GM12873 (cell line): Measurements from ENCODE around the gene FREM1.

ENCODE experiments used
- CTCF ChIP-seq: IDR thresholded peaks from 2 replicates; pipeline ENCODE4 v1.5.1; 2012; ENCODE audit warnings: low read depth, mild to moderate bottlenecking, moderate library complexity, low read length, control low read depth; ENCODE audit not compliant: insufficient read depth; ENCODE audit errors: missing control alignments

The FREM1 gene

DNA sequence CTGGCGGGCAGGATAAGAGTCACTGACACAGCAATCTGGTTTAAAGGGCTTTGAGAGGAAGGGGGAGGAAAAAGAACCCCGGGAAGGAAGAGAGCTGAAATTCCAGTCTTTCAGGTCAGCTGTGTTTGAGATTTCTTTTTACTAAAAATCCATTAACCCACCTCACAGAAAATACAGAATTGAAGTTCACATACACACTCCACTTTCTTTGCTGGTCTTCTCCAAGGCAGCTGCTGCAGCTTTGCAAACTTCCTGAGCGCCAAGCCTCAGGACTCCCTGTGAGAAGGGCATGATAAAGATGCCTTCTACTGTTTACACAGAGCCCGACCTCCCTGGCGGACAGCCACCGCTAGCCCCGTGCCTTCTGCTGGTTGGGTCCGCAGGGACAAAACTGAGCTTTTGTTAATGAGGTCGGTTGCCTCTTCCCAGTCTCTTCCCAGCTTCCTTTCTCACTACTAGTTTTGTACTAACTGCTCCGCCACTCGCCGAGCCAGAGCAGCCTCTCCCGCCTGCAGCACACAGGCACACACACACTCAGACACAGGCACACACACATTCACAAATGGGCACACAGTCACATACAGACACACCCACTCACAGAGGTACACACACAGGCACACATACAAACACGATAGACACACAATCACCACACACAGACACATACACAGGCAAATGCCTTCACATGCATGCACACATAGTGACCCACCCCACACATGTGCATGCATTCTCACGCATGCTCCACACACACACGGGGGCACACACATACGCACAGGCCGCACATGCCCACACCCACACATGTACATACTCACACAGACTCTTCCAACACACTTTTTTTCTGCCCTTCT is at the start of gene FREM1:
Gene FREM1 (minus strand): TSS at position 468 of the 845 bp plus-strand sequence. CDS start 41,451 bp downstream, outside the sequence.
- no peak for TF ChIP-seq CTCF

- no peak for TF ChIP-seq CTCF
These were observed 48.8 kb upstream of the FREM1 start for GRCh38 chr9:14958989-14959388.

- no peak for TF ChIP-seq CTCF
These were observed 46.9 kb upstream of the FREM1 start for GRCh38 chr9:14957109-14957508.

DNA sequence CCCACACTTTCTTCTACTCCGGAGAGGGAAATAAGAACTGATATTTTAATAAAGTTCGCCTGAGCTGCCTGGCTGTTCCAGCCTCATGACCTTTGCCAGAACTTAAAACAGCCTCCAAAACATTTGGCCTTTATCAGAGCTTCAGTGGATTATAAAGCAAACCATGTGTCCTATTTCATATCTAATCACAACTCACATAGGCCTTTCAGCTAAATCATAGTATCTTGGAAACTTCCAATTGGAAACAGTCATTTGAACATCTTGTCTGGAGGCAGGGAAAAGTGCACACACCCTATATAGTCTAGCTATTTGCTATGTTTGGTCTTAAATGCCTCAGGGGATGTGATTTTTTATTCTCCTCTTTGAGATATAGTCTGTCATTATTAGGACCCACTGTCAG is 46.0 kb upstream of the FREM1 start:
- no peak for TF ChIP-seq CTCF

DNA sequence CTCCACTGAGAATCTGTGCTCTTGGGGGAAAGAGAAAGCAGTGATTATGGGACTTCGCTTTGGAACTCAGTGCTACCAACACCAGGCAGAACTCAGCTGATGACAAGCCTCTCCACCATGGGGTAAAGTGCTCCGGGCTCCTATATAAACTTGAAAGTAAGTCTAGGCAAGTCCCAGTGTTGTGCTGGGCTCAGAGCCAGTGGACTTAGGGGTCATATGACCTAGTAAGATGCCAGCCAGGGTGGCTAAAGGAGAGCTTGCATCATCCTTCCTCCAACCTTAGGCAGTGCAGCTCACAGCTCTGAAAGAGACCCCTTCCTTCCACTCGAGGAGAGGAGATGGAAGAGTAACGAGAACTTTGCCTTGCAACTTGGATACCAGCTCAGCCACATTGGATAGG is 35.1 kb upstream of the FREM1 start:
- TF ChIP-seq CTCF = no peak

- TF ChIP-seq CTCF = no peak
These were observed 31.5 kb upstream of the FREM1 start for GRCh38 chr9:14941501-14942405.

DNA sequence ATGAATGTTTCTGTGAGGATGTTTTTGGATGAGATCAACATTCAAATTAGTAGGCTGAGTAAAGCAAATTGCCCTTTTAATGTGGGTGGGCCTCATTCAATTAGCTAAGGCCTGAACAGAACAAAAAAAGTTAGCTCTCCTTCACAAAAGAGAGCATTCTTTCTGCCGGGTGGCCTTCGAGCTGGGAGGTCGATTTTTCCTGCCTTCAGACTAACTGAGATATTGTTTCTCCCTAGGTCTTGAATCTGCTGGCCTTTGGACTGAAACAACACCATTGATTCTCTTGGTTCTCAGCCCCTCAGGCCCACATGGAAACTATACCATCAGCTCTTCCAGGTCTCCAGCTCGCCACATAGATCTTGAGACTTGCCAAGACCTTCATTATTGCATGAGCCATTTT is 29.1 kb upstream of the FREM1 start:
- TF ChIP-seq CTCF = no peak
